ENCODE results near the gene CORO7.

CORO7 gene

GRCh38 chr16:4416200-4417032 is at the start of gene CORO7:
Gene CORO7 (minus strand): TSS chr16:4416596. CDS start chr16:4416518, 78 bp downstream.
- DNase-seq (ENCODE audit: low read depth), result peak; percentile 97
- peak within 1 kb of the TSS; percentile 90 for H3K4me3 ChIP-seq (ENCODE audit: low read depth, low read length)
- TF ChIP-seq CTCF (IDR thresholded peaks at IDR 0.05; ENCODE audit: insufficient read depth, low read depth, low read length, missing control alignments), result no peak

GRCh38 chr16:4463522-4464163 is 47.2 kb upstream of the CORO7 start:
- TF ChIP-seq CTCF (IDR thresholded peaks at IDR 0.05; ENCODE audit: insufficient read depth, low read depth, low read length, missing control alignments), result no peak
- H3K4me3 ChIP-seq (ENCODE audit: low read depth, low read length), result no peak overlapping the region
- DNase-seq (ENCODE audit: low read depth), result no peak

- no peak overlapping the region for H3K4me3 ChIP-seq (ENCODE audit: low read depth, low read length)
- no peak for DNase-seq (ENCODE audit: low read depth)
- TF ChIP-seq CTCF (IDR thresholded peaks at IDR 0.05; ENCODE audit: insufficient read depth, low read depth, low read length, missing control alignments), result no peak
Measured at GRCh38 chr16:4461250-4462085, 45.1 kb upstream of the CORO7 start.

GRCh38 chr16:4460936-4461249 is 44.5 kb upstream of the CORO7 start:
- no peak overlapping the region for H3K4me3 ChIP-seq (ENCODE audit: low read depth, low read length)
- TF ChIP-seq CTCF (IDR thresholded peaks at IDR 0.05; ENCODE audit: insufficient read depth, low read depth, low read length, missing control alignments), result no peak
- no peak for DNase-seq (ENCODE audit: low read depth)

- H3K4me3 ChIP-seq (ENCODE audit: low read depth, low read length), result no peak overlapping the region
- DNase-seq (ENCODE audit: low read depth), result no peak
- TF ChIP-seq CTCF (IDR thresholded peaks at IDR 0.05; ENCODE audit: insufficient read depth, low read depth, low read length, missing control alignments), result no peak
Measured at GRCh38 chr16:4455951-4456350, 39.6 kb upstream of the CORO7 start.

- no peak for TF ChIP-seq CTCF (IDR thresholded peaks at IDR 0.05; ENCODE audit: insufficient read depth, low read depth, low read length, missing control alignments)
- no peak for DNase-seq (ENCODE audit: low read depth)
- no peak overlapping the region for H3K4me3 ChIP-seq (ENCODE audit: low read depth, low read length)
Measured at GRCh38 chr16:4455081-4455480, 38.7 kb upstream of the CORO7 start.
